Tibial nerve (tissue), 3 donors: Measurements from ENCODE around the gene FAM227B.

ENCODE experiments used
- POLR2A ChIP-seq, 2 donors: fragments of 450-650 bp; IDR thresholded peaks; one replicate each; pipeline ENCODE4 v1.6.1; 2017; ENCODE audit warnings: antibody characterized with exemption in 2 of 2, mild to moderate bottlenecking in 2 of 2, moderate library complexity in 2 of 2
- TF ChIP-seq, protein P1 (sequence below), 5 experiments: fragments of 200-600 bp in 3 of 5; fragments of 450-650 bp in 2 of 5; sonication (generic) in 3 of 5; IDR thresholded peaks; one replicate each; pipeline ENCODE4 v1.5.1; 2016 to 2019; ENCODE audit warnings: antibody characterized with exemption in 5 of 5, mild to moderate bottlenecking in 3 of 5, moderate library complexity in 2 of 5

GRCh38 chr15:49406352-49407118 lies 214.1 kb downstream of the FAM227B start:
- TF ChIP-seq, protein P1, sequence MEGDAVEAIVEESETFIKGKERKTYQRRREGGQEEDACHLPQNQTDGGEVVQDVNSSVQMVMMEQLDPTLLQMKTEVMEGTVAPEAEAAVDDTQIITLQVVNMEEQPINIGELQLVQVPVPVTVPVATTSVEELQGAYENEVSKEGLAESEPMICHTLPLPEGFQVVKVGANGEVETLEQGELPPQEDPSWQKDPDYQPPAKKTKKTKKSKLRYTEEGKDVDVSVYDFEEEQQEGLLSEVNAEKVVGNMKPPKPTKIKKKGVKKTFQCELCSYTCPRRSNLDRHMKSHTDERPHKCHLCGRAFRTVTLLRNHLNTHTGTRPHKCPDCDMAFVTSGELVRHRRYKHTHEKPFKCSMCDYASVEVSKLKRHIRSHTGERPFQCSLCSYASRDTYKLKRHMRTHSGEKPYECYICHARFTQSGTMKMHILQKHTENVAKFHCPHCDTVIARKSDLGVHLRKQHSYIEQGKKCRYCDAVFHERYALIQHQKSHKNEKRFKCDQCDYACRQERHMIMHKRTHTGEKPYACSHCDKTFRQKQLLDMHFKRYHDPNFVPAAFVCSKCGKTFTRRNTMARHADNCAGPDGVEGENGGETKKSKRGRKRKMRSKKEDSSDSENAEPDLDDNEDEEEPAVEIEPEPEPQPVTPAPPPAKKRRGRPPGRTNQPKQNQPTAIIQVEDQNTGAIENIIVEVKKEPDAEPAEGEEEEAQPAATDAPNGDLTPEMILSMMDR (IDR thresholded peaks at IDR 0.05), result no peak
- no peak for TF ChIP-seq POLR2A (IDR thresholded peaks at IDR 0.05)
